ENCODE data around the gene B4GALNT3. TPM values are rescaled to one million over a fixed set of nuclear protein-coding genes. Genes with fewer than 3 reads are reported as not detected.

Gene B4GALNT3
- total RNA-seq, 2 experiments from 2014 or later, result 3.4 to 5.4 TPM

DNA sequence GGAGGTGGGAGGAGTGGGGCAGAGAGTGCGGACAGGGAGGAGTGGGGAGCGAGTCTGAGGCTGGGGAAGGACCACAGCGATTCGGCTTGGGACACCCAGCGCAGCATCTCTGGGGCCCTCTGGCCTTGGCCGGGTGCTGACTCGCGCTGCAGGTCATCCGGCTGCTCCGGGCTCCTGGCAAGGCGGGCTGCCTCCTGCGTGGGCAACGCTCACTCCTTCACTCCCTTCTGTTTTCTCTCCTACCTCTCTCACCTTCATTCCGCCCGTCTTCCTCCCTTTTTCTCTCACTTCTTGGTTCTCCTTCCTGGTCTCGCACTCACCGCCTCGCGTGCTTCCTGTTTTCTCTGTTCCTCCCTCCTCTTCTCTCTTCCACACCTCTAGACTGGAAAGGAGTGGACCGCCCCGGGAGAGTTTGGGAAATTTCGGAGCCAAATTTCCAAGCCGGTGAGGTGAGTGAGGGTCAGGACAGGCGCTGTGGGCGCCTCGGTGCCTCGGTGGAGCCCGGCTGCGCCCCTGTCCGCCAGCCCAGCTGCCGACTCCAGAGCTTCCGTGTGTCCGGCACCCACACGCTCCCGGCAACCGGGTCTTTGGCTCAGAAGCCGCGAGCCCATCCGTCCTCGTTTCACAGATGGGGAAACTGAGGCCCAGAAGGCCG lies 86.7 kb downstream of the B4GALNT3 start:
- no peak overlapping the region for H3K4me2 ChIP-seq (ENCODE audit: low read length)
- no peaks in the 10 kb centered on the region for H3K9me3 ChIP-seq (ENCODE audit: low read length)
- intact Hi-C loops (cut with micrococcal nuclease; ENCODE audit: unreplicated experiment), result loop anchor here (2.0 kb wide), 1 partner anchor 38 kb away; no protein-coding TSS in a partner anchor
- H3K9me2 ChIP-seq (ENCODE audit: insufficient read depth, low read length), result no peaks in the 10 kb centered on the region
- H3K4me1 ChIP-seq (ENCODE audit: insufficient read depth, low read length, poor library complexity, severe bottlenecking), result no peaks in the 10 kb centered on the region
- no peak overlapping the region for H3K4me3 ChIP-seq (ENCODE audit: low read depth, low read length, poor library complexity, severe bottlenecking)
- TF ChIP-seq EZH2phosphoT487 (IDR thresholded peaks at IDR 0.05; ENCODE audit: borderline replicate concordance, low read depth, low read length), result no peak
- TF ChIP-seq, protein P1, sequence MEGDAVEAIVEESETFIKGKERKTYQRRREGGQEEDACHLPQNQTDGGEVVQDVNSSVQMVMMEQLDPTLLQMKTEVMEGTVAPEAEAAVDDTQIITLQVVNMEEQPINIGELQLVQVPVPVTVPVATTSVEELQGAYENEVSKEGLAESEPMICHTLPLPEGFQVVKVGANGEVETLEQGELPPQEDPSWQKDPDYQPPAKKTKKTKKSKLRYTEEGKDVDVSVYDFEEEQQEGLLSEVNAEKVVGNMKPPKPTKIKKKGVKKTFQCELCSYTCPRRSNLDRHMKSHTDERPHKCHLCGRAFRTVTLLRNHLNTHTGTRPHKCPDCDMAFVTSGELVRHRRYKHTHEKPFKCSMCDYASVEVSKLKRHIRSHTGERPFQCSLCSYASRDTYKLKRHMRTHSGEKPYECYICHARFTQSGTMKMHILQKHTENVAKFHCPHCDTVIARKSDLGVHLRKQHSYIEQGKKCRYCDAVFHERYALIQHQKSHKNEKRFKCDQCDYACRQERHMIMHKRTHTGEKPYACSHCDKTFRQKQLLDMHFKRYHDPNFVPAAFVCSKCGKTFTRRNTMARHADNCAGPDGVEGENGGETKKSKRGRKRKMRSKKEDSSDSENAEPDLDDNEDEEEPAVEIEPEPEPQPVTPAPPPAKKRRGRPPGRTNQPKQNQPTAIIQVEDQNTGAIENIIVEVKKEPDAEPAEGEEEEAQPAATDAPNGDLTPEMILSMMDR (conservative IDR thresholded peaks at IDR 0.05; ENCODE audit: low read length), result no peak
- no peak overlapping the region for H3K27ac ChIP-seq (ENCODE audit: low read depth, low read length, poor library complexity, severe bottlenecking)
- ChIA-PET CTCF (ENCODE audit: unreplicated experiment) (interaction anchor here (0.7 to 1.3 kb wide), 2 partner anchors 9 to 381 kb away, joined by 3 read pairs; no protein-coding TSS in a partner anchor), POLR2A (interaction anchor here (2.1 kb wide), 1 partner anchor 96 kb away, joined by 4 read pairs; no protein-coding TSS in a partner anchor)
- no peak overlapping the region for H2AFZ ChIP-seq (ENCODE audit: low read length)
- H4K20me1 ChIP-seq (ENCODE audit: insufficient read depth, low read length), result no peaks in the 10 kb centered on the region
- H3K79me2 ChIP-seq (ENCODE audit: insufficient read depth, low read depth, low read length), result no peaks in the 10 kb centered on the region
- no peak for DNase-seq (ENCODE audit: low spot score)
- no TSS peak for BruUV-seq (replicated peaks)
- no peaks in the 10 kb centered on the region for H3K36me3 ChIP-seq (ENCODE audit: insufficient read depth, low read length)

DNA sequence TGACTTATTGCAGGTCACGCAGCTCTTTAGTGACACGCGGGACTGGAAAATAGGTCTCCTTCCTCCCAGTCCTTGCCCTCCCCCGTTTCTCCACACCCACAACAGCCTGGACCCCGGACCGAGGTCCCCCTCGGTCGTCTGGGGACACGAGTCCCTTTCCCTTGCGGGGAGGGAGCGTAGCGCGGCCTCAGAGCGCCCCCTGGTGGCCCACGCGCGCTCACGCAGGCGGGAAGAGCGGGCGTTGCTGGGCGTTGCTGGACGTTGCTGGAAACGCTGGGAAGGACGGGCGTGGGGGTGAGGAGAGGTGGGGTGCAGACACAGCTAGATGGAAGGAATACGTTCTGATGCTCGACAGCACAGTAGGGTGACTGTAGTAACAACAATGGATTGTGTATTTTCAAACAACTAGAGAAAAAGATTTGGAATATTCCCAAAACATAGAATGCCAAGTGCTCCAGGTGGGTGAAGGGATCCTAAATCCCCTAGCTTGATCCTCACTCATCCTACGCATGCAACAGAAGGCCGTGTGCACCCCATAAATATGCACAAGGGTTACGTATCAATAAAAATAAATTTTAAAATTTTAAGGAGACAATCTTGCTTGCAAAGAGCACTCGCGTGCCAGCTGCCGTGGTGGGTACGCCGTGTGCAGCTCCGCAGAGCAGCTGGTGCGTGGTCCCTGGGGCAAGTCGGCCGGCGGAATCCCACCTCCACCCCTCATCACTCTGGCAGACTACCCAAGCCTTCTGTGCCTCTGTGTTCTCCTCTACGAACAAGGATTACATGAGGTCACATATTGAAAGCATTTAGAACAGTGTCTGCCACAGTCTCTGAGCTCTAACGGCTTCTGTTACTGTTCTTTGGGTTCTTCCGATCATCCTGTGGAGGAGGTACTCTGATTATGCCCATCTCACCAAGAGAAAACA lies 87.4 kb downstream of the B4GALNT3 start:
- CTCF ChIA-PET (ENCODE audit: unreplicated experiment), result interaction anchor here (0.7 to 1.3 kb wide), 3 partner anchors 10 to 380 kb away, joined by 3 read pairs; no protein-coding TSS in a partner anchor

More for the DNA sequence above, 87.4 kb downstream of the B4GALNT3 start:
- intact Hi-C loops (cut with micrococcal nuclease; ENCODE audit: unreplicated experiment), result loop anchor here (1.0 to 2.0 kb wide), 2 partner anchors 38 to 94 kb away; no protein-coding TSS in a partner anchor
- DNase-seq (ENCODE audit: low spot score), result peak; percentile 75
- H3K4me1 ChIP-seq (ENCODE audit: insufficient read depth, low read length, poor library complexity, severe bottlenecking), result peaks cover 2% of the 10 kb centered on the region
- POLR2A ChIA-PET, result interaction anchor here (0.6 to 2.1 kb wide), 2 partner anchors 59 to 97 kb away, joined by 4 read pairs; no protein-coding TSS in a partner anchor
- H3K27ac ChIP-seq (ENCODE audit: low read depth, low read length, poor library complexity, severe bottlenecking), result no peak overlapping the region
- no peaks in the 10 kb centered on the region for H3K79me2 ChIP-seq (ENCODE audit: insufficient read depth, low read depth, low read length)
- H3K9me2 ChIP-seq (ENCODE audit: insufficient read depth, low read length), result no peaks in the 10 kb centered on the region
- H3K9me3 ChIP-seq (ENCODE audit: low read length), result no peaks in the 10 kb centered on the region
- no peaks in the 10 kb centered on the region for H4K20me1 ChIP-seq (ENCODE audit: insufficient read depth, low read length)
- H3K4me3 ChIP-seq (ENCODE audit: low read depth, low read length, poor library complexity, severe bottlenecking), result no peak overlapping the region
- H2AFZ ChIP-seq (ENCODE audit: low read length), result no peak overlapping the region
- no TSS peak for BruUV-seq (replicated peaks)
- TF ChIP-seq, protein P1 (conservative IDR thresholded peaks at IDR 0.05; ENCODE audit: low read length), result peak; percentile 97
- TF ChIP-seq EZH2phosphoT487 (IDR thresholded peaks at IDR 0.05; ENCODE audit: borderline replicate concordance, low read depth, low read length), result no peak
- H3K4me2 ChIP-seq (ENCODE audit: low read length), result no peak overlapping the region
- H3K36me3 ChIP-seq (ENCODE audit: insufficient read depth, low read length), result no peaks in the 10 kb centered on the region

All from OCI-LY7 (cell line).